ENCODE results near the gene RASSF10.
"Not testable (repeated sequence)": the region's sequence is repeated elsewhere in the genome, so short reads cannot be mapped to it uniquely, and the experiment has no call there.

The RASSF10 gene

GRCh38 chr11:13029872-13030271, 20.8 kb downstream of the RASSF10 start:
- no peak for DNase-seq

GRCh38 chr11:13030857-13031256, 21.7 kb downstream of the RASSF10 start:
- DNase-seq = no peak

- no peak for DNase-seq
Measured at GRCh38 chr11:13031349-13031748, 22.2 kb downstream of the RASSF10 start.

- no peak for DNase-seq
Measured at GRCh38 chr11:13033760-13034533, 24.8 kb downstream of the RASSF10 start.

- no peak for DNase-seq
Measured at GRCh38 chr11:13035711-13036110, 26.6 kb downstream of the RASSF10 start.

- DNase-seq = no peak
Measured at GRCh38 chr11:13036235-13036634, 27.1 kb downstream of the RASSF10 start.

GRCh38 chr11:13038366-13038765, 29.2 kb downstream of the RASSF10 start:
- no peak for DNase-seq

- no peak for DNase-seq
Measured at GRCh38 chr11:13039126-13039525, 30.0 kb downstream of the RASSF10 start.

- no peak for DNase-seq
Measured at GRCh38 chr11:13040969-13041561, 31.9 kb downstream of the RASSF10 start.

- no peak for DNase-seq
Measured at GRCh38 chr11:13042873-13043342, 33.8 kb downstream of the RASSF10 start.

- DNase-seq = no peak
Measured at GRCh38 chr11:13043912-13044628, 35.0 kb downstream of the RASSF10 start.

- DNase-seq = not testable (repeated sequence)
Measured at GRCh38 chr11:13045089-13045488, 36.0 kb downstream of the RASSF10 start.

GRCh38 chr11:13045734-13046133, 36.6 kb downstream of the RASSF10 start:
- DNase-seq = no peak

GRCh38 chr11:13046637-13047570, 37.8 kb downstream of the RASSF10 start:
- no peak for DNase-seq

GRCh38 chr11:13047884-13048283, 38.8 kb downstream of the RASSF10 start:
- DNase-seq = no peak

- DNase-seq = no peak
Measured at GRCh38 chr11:13051257-13051656, 42.1 kb downstream of the RASSF10 start.

- DNase-seq = no peak
Measured at GRCh38 chr11:13052130-13052571, 43.0 kb downstream of the RASSF10 start.

- DNase-seq = no peak
Measured at GRCh38 chr11:13053255-13053917, 44.3 kb downstream of the RASSF10 start.

GRCh38 chr11:13054278-13054677, 45.2 kb downstream of the RASSF10 start:
- no peak for DNase-seq

GRCh38 chr11:13055200-13055599, 46.1 kb downstream of the RASSF10 start:
- no peak for DNase-seq

GRCh38 chr11:13061294-13061990, 52.3 kb downstream of the RASSF10 start:
- no peak for DNase-seq

All from GF-D8 (cell line).